HPDE6-E6E7 (cell line): Measurements from ENCODE around the gene FARP1.

Experiments
- DNase-seq: peaks from one replicate; pipeline ENCODE4 v3.0.0; 2011; ENCODE audit warnings: missing footprints; ENCODE audit errors: extremely low spot score

Gene FARP1

GRCh38 chr13:98459721-98460370 lies 317.0 kb downstream of the FARP1 start:
- DNase-seq = no peak

GRCh38 chr13:98460516-98460915 lies 317.6 kb downstream of the FARP1 start:
- DNase-seq = no peak

GRCh38 chr13:98461486-98462240 lies 318.8 kb downstream of the FARP1 start:
- DNase-seq = no peak

DNA sequence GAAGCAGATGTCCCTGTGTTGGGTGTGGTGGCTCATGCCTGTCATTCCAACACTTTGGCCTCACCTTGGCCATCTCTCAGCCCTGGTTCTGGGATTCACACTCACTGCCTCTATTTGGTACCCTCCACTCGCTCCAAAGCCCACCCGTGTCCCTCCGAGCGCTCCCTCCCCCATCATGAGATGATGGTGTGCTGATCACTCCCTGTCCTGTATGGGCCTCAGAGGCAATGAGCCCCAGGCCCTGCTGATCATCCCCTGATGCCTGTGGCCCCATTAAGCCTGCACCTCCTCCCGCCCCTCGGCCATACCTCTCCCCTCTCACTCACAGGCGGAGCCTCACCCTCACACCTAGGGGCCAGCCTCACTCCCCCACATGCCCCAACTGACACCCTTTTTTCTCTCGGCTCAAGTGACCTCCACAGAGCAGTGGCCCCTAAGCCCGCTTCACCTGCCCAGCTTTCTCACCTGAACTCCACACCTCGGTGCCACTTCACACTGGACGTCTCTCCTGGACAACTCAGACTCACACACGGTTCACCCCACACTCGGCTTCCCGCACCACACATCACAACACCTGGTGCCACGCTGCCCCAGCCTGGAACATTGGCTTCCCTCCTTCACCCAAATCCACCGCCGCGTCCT lies 319.5 kb downstream of the FARP1 start:
- DNase-seq = no peak

DNA sequence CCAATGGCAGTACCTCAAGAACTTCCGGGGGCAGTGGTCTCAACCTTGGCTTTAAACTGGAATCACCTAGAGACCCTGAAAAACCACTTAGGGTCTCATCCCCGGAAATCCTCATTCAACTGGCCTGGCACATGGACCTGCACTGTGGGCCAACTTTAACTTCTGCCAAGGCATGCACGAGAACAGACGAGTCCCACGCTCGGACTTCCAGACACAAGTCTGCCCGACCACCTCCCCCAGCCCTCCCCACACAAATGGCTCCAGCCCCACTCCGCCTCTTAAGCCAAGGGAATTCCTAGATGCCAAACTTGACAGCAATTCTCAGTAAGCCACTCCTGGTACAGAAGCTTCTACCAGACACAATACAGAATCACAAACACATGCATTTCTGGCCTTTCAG lies 320.1 kb downstream of the FARP1 start:
- no peak for DNase-seq

DNA sequence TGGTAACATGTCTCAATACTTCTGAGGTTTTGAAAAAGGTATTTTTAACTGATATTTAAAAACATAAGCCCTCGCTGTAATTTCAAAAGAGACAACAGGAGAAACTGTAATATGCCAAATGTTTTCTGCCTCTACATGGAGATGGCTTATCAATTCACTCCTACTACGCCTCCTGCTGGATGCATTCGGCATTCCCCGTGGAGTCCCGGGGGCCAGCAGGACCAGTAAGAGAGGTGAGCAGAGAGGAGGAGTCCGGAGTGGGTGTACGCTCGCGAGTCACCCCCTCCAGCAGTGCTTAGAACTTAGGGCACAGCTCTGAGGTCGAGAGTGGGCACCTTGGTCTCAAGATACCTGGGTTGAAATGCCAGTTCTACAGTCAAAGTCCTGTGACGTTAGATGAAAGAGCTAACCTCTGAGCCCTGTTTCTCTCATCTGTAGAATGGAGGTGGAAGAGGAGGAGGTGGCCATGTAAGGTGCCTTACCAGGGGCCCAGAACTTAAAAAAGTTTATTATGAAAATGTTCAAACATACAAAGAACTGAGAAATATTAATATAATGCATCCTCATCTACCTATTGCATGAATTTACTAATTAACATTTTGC lies 323.8 kb downstream of the FARP1 start:
- DNase-seq = no peak

- no peak for DNase-seq
Observed at GRCh38 chr13:98467263-98467985, 324.5 kb downstream of the FARP1 start.

DNA sequence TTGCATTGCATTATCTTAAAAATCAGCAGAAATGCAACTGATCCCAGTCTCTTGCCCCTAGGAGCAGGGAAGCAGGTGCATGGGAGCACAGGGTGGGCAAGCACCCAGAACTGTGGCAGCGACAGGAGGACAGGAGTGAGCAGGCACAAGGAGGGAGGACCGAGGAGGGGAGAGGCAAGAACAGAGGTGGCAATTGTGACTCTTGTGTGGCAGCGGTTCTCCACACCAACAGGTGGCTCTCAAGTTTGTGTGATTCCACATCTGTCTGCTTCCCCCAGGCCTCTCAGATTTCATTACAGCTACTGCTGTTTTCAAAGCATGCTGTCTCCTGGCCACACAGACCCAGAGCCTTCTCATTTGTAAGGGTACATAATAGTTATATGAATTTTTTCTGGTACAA lies 325.5 kb downstream of the FARP1 start:
- no peak for DNase-seq

GRCh38 chr13:98468929-98469328 lies 326.0 kb downstream of the FARP1 start:
- no peak for DNase-seq

DNA sequence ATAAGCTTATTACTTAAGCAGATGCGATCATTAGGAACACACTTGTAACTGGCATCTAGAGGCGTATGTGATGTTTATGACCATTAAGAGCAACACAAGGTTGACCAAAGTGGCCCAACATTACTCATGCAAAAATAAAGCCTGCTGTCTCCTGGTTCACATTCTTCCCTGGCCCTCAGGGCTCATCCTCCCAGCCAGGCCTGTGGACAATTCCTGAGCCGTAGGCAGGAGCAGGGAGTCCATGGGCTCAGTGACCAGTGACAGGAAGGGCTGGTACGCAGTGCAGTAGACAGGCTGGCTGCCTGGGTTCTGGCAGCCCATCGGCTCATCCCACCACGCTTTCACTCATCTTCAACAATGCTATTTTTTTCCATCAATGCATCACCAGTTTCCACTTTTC lies 328.0 kb downstream of the FARP1 start:
- no peak for DNase-seq

DNA sequence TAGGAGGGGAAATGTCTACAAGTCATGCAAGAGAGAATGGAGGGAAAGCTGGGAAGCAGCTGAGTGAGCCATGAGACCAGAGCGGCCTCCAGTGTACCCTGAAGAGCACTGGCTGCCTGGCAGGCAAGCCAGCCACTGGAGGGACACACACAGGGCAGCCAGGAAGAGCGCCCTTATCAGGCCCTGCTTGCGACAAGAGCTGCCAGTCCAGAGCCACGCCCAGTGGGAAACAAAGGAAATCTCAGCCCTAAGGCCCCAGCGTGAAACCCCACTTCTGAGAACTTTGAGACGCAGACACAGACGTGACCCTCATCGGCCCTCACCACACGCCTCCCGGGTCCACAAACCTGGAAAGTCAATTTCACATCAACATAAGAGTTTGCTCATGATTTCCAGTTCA lies 329.0 kb downstream of the FARP1 start:
- DNase-seq = no peak

DNA sequence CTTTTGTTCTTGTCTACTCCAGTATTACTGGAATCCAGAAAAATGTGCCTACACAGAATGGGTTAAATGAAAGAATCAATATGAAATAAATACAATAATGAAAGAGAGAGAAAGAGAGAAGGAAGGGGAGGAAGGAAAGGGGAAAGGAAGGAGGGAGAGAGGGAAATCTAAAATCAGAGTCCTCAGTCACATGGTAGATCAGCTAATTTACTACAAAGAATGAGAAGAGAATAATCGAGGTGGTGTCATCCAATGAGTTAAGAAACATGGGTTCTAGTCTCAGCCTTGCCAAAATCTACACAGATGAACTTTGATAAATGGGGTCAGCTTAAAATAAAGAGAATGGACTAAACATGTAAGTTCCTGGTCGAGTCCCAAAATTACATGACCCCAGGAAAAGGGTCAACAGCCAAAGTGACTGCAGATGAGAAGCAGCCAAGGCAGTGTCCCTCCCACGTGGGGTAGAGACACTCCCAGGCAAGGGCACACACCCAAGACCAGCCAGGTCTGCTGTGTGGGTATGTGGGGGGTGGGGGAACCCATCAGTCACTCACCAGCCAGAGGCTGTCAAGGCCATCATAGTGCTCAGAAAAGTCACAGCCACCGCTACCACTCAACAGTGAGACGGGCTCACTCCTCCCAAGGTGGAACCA lies 330.4 kb downstream of the FARP1 start:
- DNase-seq = no peak

DNA sequence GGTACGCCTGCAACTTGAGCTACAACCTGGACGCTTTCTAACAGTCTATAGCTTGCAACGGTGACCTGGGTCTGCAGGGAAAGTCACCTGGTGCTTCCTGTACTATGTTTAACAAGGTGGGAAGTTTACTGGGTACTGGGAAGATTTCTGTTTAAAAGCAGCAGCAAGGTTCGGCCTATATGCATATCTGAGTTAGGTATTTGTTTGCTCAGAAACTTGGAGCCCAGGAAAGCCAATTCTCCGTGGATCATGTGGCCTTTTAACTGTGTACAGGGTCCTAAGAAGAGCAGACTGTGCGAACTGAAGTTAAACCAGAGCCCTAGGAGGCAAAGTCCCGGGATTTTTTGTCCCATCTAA lies 330.9 kb downstream of the FARP1 start:
- no peak for DNase-seq

DNA sequence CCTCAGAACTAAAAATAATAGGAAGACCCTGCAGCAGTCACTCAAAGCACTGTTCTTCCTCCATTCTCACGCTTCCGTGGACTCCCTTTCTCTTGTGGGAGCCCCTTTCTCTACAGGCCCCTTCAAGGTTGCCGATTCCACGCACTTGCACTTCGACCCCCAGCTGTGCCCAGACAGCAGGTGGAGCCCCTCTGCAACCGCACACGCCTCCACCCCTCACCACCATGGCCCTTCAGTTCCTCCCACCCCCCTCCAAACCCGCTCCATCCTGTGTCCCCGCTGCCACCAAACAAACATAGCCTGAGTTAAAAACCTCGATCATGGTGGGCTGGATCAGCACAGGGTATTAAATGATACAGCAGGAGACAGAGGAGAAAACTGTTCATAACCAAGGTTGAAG lies 331.4 kb downstream of the FARP1 start:
- no peak for DNase-seq

DNA sequence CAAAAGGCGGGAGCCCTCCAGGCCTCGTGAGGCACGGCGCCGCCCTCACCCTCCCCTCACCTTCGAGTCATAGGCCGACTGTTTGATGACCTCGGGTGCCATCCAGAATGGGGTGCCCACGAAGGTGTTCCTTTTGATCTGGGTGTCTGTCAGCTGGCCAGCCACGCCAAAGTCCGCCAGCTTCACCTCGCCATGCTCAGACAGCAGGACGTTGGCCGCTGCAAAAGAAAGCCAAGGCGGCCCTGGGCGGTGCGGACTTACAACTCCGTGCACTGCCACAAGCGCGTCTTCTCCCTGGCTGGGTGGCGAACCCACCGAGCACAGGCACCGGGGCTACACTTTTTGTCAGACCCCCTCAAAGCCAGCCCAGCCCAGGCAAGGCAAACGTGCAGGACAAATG lies 331.9 kb downstream of the FARP1 start:
- no peak for DNase-seq

- no peak for DNase-seq
Observed at GRCh38 chr13:98475522-98475921, 332.6 kb downstream of the FARP1 start.

GRCh38 chr13:98476106-98476505 lies 333.2 kb downstream of the FARP1 start:
- no peak for DNase-seq

GRCh38 chr13:98476538-98476966 lies 333.7 kb downstream of the FARP1 start:
- DNase-seq = peak; percentile 83

- no peak for DNase-seq
Observed at GRCh38 chr13:98478189-98479129, 335.6 kb downstream of the FARP1 start.

DNA sequence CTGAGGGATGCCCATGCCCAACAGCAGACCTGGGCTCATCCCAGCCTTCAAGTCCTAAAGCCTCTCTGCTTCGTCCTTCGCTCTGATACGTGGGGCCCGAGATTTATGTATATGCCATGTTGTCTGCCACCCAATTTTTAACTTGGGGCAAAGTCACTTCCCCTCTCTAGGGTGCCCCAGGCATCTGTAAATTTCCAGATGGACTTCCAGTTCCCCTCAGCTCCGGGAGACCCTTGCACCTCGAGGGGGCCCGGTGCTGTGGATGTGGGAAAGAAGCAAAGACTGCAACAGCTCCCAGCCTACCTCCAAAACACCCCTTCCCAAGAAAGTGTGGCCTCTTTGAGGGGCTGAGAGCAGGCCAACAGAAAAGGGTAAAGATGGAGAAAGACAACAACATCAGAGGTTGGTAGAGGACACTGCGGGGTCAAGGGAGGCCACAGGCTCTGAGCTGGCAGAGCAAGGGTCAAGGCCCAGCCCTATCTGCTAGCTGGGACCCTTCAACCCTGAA lies 336.7 kb downstream of the FARP1 start:
- no peak for DNase-seq
